Measurements from ENCODE around the gene IFI30.

The IFI30 gene

DNA sequence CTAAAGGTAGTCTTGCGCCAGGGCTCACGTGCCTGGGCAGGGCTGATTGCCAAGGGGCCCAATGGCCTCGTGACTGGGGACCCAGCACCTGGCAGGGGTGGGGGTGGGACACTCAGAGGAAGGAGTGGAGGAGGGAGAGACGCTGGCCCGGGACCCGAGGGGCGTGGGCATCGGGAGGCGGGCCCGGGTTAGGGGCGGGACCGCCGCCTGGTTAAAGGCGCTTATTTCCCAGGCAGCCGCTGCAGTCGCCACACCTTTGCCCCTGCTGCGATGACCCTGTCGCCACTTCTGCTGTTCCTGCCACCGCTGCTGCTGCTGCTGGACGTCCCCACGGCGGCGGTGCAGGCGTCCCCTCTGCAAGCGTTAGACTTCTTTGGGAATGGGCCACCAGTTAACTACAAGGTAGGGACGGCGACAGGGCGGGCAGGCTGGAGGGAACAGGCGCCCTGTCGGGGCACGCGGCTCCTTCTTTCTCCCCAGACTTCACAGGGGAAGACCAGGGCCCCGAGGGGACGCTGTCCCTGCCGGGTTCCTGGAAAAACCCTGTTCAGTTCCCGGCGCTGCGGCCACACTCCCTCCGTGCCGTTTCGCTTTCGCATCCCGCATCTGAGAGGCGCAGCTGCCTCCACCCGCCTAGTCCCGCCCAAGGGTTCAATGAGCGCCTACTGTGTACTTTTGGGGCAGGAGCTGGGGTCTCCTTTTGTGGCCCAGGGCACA lies at the start of gene IFI30:
IFI30 (plus strand) TSS at position 242 of the 717 bp plus-strand sequence; CDS start at position 271, 29 bp downstream.
- peak; percentile 87 for DNase-seq

DNA sequence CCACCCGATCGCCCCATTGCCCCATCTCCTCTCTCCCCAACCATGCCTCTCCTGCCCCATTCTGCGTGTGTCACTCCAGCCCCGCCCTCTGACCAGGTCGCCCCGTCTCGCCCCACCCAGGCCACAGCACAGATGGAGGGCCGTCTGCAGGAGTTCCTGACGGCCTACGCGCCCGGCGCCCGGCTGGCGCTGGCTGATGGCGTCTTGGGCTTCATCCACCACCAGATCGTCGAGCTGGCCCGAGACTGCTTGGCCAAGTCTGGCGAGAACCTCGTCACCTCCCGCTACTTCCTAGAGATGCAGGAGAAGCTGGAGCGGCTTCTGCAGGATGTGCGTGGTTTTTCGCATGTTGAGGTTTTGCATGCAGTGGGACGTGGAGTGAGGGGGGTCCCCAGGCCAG lies 49.8 kb upstream of the IFI30 start:
- no peak for DNase-seq

DNA sequence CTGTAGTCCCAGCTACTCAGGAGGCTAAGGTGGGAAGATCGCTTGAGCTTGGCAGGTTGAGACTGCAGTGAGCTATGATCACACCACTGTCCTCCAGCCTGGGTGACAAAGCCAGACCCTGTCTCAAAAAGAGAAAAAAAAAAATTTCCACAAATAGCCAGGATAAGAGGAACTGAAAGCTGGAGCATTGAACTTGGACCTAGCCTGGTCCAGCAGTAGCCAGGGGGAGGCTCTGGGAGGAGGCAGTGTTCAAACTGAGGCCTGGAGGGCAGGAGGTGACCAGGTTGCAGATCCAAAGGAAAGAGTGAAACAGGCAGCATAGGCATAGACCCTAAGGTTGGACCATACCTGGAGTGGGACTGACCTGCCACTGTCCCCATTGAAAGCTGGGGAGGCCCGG lies 47.5 kb upstream of the IFI30 start:
- DNase-seq: no peak

DNA sequence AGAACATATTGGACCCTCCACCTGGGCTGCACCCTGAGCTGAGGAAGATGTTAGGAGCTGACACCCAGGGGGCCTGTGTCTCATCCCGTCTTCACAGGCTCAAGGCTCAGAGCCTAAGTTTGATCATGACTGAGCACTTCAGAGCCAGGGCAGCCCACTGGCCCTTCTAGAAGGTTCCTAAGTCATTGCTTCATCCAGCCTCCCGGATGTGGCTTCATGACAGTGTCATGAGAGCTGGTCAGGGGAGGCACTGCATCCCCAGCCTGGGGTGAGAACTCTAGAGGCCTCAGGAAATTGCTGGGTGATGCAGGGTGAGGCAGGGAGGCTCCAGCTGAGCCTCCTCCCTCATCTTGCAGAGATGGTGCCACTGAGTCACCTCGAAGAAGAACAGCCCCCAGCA lies 45.6 kb upstream of the IFI30 start:
- DNase-seq: no peak

DNA sequence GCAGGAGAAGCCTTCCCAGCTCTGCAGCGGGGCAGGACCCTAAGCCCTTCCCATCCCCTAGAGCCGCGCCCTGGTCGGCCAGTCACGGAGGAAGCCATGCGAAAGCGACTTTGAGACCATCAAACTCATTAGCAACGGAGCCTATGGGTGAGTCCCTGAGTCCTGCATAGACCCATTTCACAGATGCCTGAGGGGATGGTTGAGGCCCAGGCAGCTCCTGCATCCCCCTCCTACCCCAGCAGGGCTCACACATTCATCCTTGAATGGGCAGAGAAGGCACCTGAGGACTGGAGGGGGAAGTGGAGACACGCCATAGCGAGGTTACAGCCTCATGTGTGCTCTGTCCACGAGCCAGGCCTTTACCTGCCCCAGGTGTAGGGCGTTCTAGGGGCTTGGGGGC lies 44.8 kb upstream of the IFI30 start:
- DNase-seq: no peak

DNA sequence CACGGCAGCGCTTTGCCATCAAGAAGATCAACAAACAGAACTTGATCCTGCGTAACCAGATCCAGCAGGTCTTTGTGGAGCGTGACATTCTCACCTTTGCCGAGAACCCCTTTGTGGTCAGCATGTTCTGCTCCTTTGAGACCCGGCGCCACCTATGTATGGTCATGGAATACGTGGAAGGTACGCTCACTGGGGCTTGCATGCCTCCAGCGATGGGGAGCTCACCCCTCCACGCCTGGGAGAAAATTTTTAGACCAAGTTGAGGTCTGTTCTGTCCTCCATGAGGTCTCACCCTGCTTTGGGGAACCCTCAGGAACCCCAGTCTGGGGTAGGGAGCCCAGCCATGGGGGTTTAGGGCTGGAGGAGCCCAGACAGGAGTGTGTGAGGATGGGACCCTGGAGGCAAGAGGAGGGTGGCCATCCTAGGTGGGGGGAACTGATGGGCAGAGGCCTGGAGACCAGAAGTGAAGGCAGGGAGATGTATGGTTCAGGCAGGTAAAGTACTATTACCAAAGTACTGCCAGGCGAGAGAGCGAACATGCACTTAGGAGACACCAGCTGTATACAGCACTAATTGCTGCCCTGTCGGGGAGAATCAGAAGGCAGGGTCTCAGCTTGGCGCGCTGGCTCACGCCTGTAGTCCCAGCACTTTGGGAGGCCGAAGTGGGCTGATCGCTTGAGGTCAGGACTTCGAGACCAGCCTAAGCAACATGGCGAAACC lies 42.9 kb upstream of the IFI30 start:
- no peak for DNase-seq

DNA sequence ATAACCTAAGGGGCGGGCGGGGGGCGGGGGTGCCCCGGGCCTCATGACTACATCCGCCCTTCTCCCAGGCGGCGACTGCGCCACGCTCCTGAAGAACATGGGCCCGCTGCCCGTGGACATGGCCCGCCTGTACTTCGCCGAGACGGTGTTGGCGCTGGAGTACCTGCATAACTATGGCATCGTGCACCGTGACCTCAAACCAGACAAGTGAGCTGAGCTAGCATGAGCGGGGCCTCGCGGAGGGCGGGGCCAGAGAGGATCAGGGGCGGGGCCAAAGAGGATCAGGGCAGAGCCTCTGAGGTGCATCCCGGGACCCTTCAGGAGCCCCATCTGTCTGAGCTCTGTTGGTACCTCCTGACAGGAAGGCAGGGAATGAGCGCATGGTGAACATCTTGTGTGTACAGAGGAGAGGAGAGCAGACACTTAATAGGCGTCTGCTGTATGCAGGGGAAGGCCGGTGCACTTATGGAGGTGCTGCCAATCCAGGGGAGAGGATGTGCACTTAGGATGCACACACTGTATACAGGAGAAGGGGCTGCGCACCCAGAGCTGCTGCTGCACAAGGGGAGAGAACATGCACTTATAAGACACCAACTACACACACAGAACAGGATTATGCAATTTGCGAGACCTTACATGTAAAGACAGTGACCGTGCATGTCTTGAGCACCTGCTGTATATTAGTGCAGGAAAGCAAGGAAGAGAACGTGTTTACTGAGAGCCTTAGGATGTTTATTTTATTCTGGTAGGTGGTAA lies 41.6 kb upstream of the IFI30 start:
- no peak for DNase-seq

DNA sequence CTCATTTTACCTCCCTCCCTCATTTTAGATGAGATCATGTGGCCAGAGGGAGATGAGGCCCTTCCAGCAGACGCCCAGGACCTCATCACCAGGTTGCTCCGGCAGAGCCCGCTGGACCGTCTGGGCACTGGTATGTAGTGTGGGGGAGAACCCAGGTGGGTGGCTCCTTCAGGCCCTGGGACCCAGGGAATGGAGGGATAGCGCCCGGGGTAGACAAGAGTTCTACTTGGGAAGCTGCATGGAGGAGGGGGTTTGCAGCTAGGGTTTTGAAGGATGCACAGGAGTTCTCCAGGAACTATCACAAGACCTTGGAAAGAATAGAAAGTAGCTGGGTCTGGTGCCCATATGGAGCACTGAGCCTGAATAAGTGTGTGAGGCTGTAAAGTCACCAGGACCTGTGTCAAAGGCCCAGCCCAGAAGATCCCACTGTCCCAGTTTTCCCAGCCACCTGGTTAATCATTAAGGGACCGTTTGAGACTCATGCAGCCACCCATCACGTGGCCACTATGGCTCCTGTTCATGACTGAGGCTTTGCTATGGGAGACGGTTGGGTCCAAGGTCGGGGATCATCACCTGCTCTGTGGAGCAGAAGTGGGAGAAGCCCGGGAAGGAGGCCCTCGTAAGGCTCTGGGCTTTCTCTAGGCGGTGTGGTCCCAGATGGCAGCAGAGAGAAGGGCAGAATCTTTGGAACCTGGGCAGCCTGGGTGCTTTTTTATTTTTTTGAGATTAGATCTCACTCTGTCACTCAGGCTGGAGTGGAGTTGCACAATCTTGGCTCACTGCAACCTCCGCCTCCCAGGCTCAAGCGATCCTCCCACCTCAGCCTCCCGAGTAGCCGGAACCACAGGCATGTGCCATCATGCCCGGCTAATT lies 37.7 kb upstream of the IFI30 start:
- no peak for DNase-seq

DNA sequence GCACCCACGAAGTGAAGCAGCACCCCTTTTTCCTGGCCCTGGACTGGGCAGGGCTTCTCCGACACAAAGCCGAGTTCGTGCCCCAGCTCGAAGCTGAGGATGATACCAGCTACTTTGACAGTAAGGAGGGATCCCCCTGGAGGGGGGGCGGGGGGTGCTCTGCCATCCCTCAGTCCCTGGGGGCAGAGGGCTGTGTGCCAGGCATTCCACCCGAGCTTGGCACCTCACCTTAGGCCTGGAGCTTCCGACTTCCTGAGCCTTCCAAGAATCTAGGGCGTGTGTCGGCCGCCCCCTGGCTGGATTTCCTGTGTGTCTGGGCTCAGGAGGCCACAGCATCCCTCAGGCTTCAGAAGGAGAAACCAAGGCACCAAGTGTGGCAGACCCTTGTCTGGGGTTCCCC lies 36.4 kb upstream of the IFI30 start:
- no peak for DNase-seq

DNA sequence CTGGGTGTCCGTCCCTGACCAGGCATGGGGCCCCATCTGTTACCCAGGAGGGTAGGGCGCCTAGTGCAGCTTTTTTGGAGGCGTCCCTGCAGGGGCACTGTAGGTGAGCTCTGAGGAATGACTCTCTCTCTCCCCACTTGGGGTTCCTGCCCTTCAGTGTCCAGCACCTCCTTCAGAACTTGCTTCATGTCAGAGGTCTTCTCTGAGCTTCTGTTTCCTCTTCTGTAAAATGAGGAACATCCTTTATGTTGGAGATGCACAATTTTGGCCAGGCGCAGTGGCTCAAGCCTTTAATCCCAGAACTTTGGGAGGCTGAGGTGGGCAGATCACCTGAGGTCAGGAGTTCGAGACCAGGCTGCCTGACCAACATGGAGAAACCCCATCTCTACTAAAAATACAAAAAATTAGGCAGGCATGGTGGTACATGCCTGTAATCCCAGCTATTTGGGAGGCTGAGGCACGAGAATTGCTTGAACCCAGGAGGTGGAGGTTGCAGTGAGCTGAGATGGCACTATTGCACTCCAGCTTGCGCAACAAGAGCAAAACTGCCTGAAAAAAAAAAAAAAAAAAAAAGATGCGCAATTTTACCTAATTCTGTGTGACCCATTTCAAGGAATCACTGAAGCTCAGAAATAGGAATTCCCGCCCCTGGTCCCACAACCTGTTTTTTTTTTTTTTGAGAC lies 35.8 kb upstream of the IFI30 start:
- no peak for DNase-seq

DNA sequence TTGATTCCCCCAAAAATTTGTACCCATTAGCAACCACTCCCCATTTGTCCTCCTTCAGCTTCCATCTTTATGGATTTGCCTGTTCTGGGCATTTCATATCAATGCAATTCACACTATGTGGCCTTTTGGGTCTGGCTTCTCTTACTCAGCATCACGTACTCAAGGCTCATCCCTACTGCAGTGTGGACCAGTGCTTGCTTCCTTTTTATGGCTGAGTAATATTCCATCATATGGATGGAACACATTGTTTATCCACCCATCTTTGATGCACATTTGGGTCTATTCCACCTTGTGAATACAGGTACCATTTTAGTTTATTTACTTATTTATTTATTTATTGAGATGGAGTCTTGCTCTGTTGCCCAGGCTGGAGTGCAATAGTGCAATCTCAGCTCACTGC lies 33.1 kb upstream of the IFI30 start:
- no peak for DNase-seq

DNA sequence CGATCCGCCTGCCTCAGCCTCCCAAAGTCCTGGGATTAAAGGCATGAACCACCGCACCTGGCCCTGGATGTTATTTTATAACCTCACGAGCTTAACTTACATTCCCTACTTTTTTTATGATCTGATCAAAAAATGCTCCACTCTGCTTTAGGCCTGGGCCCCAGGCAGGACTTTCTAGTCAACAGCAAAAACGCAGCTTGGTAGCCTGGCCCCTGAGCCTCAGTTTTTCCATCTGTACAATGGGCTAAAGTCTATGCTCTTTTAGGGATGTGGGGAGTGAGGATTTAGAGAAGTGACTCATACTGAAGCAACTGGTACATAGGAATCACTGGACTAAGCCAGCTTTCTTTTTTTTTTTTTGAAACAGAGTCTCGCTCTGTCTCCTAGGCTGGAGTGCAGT lies 32.6 kb upstream of the IFI30 start:
- DNase-seq: no peak

DNA sequence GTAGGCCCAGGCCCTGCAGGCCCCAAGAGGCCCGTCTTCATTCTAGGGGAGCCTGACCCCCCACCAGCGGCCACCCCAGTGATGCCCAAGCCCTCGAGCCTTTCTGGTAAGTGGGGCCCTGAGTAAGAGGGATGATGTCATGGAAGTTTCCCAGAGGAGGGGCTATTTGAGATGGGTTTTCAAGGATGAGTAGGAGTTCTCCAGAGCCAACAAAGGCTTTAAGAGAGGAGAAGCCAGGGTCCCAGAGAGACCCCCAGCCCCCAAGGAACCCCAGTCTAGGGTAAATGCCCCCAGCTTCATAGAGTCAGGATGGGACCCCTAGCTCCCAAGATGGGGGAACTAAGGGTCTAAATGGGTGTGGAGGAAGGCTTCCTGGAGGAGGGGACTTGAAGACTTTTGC lies 29.7 kb upstream of the IFI30 start:
- DNase-seq: no peak

DNA sequence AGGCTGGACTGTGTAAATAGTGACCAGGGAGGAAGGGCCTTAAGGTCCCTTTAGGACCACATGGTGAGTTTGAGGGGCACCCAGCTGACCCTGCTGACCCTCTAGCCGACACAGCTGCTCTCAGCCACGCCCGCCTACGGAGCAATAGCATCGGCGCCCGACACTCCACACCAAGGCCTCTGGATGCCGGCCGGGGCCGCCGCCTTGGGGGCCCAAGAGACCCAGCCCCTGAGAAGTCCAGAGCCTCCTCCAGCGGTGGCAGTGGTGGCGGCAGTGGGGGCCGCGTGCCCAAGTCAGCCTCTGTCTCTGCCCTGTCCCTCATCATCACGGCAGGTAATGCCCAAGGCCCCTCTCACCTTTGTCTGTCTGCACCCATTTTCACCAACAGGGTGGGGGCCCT lies 29.3 kb upstream of the IFI30 start:
- DNase-seq: no peak

DNA sequence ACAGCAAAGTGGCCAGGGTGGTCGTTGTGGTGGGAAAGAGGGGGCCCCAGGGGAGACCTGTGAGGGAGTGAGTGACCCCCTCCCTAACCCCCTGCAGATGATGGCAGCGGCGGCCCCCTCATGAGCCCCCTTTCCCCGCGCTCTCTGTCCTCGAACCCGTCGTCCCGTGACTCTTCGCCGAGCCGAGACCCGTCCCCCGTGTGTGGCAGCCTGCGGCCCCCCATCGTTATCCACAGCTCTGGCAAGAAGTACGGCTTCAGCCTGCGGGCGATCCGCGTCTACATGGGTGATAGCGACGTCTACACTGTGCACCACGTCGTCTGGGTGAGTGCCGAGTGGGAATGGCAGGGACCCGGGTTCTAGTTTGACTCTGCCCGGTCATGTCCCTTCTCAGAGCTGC lies 28.7 kb upstream of the IFI30 start:
- DNase-seq: no peak

DNA sequence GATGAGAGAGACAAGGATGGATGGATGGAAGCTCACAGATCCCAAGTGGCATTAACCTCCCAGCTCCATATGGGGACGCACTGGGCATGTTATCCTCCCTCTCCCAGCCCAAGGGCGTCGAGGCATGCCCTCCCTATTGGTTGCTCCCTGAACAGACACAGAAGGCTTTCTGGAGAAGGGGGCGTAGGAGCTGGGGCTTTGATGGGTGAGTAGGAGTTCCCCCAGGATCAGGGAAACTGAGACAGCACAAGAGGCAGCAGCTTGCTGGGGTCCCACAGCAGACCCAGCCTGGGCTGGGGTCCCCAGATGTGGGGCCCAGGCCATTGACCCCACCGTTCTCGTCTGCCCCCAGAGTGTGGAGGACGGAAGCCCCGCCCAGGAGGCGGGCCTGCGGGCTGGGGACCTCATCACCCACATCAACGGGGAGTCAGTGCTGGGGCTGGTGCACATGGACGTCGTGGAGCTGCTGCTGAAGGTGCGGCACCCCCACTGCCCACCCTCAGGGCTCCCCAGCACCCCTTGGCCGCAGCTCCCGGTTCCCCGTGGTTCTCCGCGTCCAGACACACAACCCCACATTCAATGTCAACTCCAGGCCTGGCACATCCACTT lies 28.1 kb upstream of the IFI30 start:
- no peak for DNase-seq

DNA sequence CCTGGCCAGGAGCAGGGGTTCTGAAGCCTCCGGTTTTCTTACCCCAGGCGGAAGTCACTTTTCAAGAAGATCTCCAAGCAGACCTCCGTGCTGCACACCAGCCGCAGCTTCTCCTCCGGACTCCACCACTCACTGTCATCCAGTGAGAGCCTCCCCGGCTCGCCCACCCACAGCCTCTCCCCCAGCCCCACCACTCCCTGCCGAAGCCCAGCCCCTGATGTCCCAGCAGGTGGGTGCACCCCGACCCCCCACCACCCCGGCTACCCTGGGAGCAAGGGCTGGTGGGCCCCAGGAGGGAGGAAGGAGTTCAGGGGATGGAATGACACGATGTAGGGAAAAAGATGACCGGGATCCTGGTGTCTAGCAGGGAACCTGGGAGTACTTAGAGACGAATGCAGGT lies 26.2 kb upstream of the IFI30 start:
- no peak for DNase-seq

DNA sequence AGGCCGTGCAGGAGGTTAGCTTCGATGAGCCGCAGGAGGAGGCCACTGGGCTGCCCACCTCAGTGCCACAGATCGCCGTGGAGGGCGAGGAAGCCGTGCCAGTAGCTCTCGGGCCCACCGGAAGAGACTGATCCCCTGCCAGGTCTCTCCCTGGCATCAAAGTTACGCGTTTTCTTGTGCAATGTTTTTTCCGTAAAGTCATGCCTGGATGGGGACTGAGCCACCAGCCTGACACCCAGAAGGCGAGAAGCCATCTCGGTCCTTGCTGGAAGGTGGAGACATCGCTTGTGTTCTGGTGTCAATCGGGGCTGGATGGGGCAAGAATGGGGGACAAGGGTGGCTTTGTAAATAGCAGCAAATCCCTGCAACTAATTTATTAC lies 24.0 kb upstream of the IFI30 start:
- DNase-seq: no peak

DNA sequence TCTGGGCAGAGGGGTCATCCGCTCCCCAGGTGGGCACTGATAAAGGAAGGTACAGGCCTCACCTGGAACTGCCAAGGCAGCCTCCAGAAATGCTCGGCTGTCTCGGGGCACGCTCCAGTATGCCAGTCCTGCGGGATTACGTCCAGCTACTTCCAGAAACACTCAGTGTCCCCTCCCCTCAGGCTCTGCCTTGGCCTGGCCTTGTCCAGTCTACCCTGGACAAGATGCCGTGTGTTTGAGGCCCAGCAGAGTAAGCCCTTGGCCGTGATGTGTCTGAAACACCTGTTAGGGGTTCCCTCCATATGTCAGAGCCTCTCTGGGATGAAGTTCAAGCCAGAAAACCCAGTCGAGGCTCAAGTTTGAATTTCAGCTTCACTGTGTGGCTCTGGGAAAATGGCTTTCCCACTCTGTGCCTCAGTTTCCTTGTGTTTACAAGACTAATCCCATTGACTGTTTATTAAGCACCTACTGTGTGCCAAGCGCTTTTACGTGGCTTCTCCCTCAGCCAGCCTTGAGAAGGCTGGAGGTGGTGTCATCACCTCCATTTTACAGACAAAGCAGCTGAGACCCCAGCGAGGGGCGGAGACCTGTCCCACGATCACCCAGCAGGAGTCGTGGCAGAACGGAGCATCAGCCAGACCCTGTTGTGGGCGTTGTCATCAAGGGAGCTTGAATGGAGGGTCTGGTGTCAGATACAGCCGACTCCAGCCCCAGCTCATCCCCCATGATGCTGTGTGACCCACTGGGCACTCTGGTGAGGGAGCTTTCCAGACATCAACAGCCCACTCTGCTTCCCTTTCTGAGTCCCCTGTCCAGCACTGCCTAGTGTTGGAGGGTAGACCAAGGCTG lies 22.6 kb upstream of the IFI30 start:
- DNase-seq: no peak

DNA sequence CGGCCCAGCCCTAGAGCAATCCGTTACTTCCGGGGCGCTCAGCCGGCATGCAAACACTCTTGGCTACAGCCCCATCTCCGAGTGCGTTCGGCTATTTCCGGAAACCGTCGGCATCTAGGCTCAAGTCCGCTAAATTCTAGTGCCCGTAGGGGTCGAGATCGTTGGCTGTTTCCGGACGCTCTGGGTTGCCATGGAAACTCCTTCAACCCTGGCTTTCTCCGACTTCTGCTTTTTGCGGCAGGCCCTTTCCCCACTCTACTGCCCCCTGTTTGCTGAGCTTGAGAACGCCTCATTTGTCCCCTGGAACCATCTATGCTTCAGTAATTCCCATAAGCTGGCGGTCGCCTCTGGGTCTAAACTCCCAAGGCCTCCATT lies 21.2 kb upstream of the IFI30 start:
- peak; percentile 91 for DNase-seq
